Measurements from ENCODE around the gene NAGPA. TPM values are rescaled to one million over a fixed set of nuclear protein-coding genes. Genes with fewer than 3 reads are reported as not detected.
"Not testable (repeated sequence)": the region's sequence is repeated elsewhere in the genome, so short reads cannot be mapped to it uniquely, and the experiment has no call there.

Gene NAGPA
- polyA plus RNA-seq, 4 donors: 13.2 to 26.8 (median 21.5) TPM

GRCh38 chr16:5054876-5055865, 21.4 kb upstream of the NAGPA start:
- WGBS, 3 donors: 79 to 90% (median 82%) methylated on average over 16 of the region's 16 CpGs

GRCh38 chr16:5046914-5047313, 13.2 kb upstream of the NAGPA start:
- no peaks in the 10 kb centered on the region for H3K9me3 ChIP-seq (ENCODE audit: control insufficient read depth in 2 of 2, insufficient read depth in 1 of 2, low read depth in 1 of 2, low read length in 1 of 2)
- no peak overlapping the region for H3K27ac ChIP-seq (ENCODE audit: low read depth in 1 of 3, low read length in 2 of 3)
- H3K27me3 ChIP-seq (ENCODE audit: control insufficient read depth in 3 of 3, insufficient read depth in 3 of 3, low read length in 3 of 3): no peaks in the 10 kb centered on the region
- H3K4me1 ChIP-seq (ENCODE audit: control insufficient read depth in 3 of 3, insufficient read depth in 2 of 3, low read depth in 1 of 3, low read length in 2 of 3): no peaks in the 10 kb centered on the region
- 63 to 88% (median 78%) methylated on average over 2 of the region's 2 CpGs for WGBS, 3 donors
- FAIRE-seq: no peak
- no peak overlapping the region for H3K4me3 ChIP-seq (ENCODE audit: low read depth in 1 of 3, low read length in 3 of 3)
- H3K36me3 ChIP-seq (ENCODE audit: control insufficient read depth in 3 of 3, insufficient read depth in 2 of 3, low read depth in 1 of 3, low read length in 3 of 3): no peaks in the 10 kb centered on the region
- DNase-seq: no peak

More at GRCh38 chr16:5054876-5055865, 21.4 kb upstream of the NAGPA start:
- Histone ChIP-seq H3K4me1 (ENCODE audit: control insufficient read depth in 3 of 3, insufficient read depth in 2 of 3, low read depth in 1 of 3, low read length in 2 of 3) (no peaks in the 10 kb centered on the region), H3K4me3 (ENCODE audit: low read depth in 1 of 3, low read length in 3 of 3) (no peak overlapping the region), H3K27me3 (ENCODE audit: control insufficient read depth in 3 of 3, insufficient read depth in 3 of 3, low read length in 3 of 3) (no peaks in the 10 kb centered on the region), H3K36me3 (ENCODE audit: control insufficient read depth in 3 of 3, insufficient read depth in 2 of 3, low read depth in 1 of 3, low read length in 3 of 3) (no peaks in the 10 kb centered on the region), H3K9me3 (ENCODE audit: control insufficient read depth in 2 of 2, insufficient read depth in 1 of 2, low read depth in 1 of 2, low read length in 1 of 2) (no peaks in the 10 kb centered on the region), H3K27ac (ENCODE audit: low read depth in 1 of 3, low read length in 2 of 3) (no peak overlapping the region)
- DNase-seq: no peak
- FAIRE-seq: no peak

DNA sequence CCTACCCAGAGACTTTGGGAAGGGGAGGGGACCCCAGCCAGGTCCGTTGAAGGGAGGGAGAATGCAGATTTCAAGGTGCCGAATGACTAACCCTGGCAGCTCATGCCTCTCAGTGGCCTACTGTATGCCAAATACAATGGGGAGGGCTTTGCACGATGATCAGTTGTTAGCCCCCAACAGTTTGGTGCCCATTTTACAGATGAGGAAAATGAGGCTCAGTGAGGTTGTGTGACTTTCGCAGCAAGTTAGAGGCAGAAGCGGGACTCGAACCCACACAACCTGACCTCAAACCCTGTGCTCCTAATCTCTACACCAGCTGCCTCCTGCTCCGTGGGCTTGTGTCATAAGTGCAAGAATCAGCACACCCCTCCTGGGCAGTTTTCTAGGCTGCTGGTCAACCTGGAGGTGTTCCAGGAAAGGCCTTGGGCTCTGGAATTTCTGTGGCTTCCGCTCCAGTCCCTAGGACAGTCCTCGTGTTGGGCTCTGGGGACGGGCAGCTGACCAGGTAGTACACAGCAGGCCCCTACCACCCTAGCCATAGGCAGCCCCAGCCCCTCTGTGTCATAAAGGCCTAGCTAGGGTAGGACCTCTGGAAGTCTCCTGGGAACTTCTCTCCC, 11.9 kb upstream of the NAGPA start:
- no peaks in the 10 kb centered on the region for H3K27me3 ChIP-seq (ENCODE audit: control insufficient read depth in 3 of 3, insufficient read depth in 3 of 3, low read length in 3 of 3)
- H3K27ac ChIP-seq (ENCODE audit: low read depth in 1 of 3, low read length in 2 of 3): no peak overlapping the region
- no peaks in the 10 kb centered on the region for H3K36me3 ChIP-seq (ENCODE audit: control insufficient read depth in 3 of 3, insufficient read depth in 2 of 3, low read depth in 1 of 3, low read length in 3 of 3)

GRCh38 chr16:5044581-5044980, 10.8 kb upstream of the NAGPA start:
- FAIRE-seq; H3K36me3 ChIP-seq (ENCODE audit: control insufficient read depth in 3 of 3, insufficient read depth in 2 of 3, low read depth in 1 of 3, low read length in 3 of 3); H3K4me1 ChIP-seq (ENCODE audit: control insufficient read depth in 3 of 3, insufficient read depth in 2 of 3, low read depth in 1 of 3, low read length in 2 of 3); DNase-seq; H3K4me3 ChIP-seq (ENCODE audit: low read depth in 1 of 3, low read length in 3 of 3); H3K9me3 ChIP-seq (ENCODE audit: control insufficient read depth in 2 of 2, insufficient read depth in 1 of 2, low read depth in 1 of 2, low read length in 1 of 2); H3K27ac ChIP-seq (ENCODE audit: low read depth in 1 of 3, low read length in 2 of 3); H3K27me3 ChIP-seq (ENCODE audit: control insufficient read depth in 3 of 3, insufficient read depth in 3 of 3, low read length in 3 of 3): not testable (repeated sequence)
- WGBS, 3 donors: 92 to 93% (median 93%) methylated on average over 11 of the region's 11 CpGs

More for the DNA sequence above, 11.9 kb upstream of the NAGPA start:
- H3K4me1 ChIP-seq (ENCODE audit: control insufficient read depth in 3 of 3, insufficient read depth in 2 of 3, low read depth in 1 of 3, low read length in 2 of 3): peaks cover 0 to 7% (median 0%) of the 10 kb centered on the region in 3 donors
- FAIRE-seq (no peak), DNase-seq (no peak)
- no peak overlapping the region for H3K4me3 ChIP-seq (ENCODE audit: low read depth in 1 of 3, low read length in 3 of 3)
- no peaks in the 10 kb centered on the region for H3K9me3 ChIP-seq (ENCODE audit: control insufficient read depth in 2 of 2, insufficient read depth in 1 of 2, low read depth in 1 of 2, low read length in 1 of 2)
- 87 to 90% (median 89%) methylated on average over 10 of the region's 10 CpGs for WGBS, 3 donors

DNA sequence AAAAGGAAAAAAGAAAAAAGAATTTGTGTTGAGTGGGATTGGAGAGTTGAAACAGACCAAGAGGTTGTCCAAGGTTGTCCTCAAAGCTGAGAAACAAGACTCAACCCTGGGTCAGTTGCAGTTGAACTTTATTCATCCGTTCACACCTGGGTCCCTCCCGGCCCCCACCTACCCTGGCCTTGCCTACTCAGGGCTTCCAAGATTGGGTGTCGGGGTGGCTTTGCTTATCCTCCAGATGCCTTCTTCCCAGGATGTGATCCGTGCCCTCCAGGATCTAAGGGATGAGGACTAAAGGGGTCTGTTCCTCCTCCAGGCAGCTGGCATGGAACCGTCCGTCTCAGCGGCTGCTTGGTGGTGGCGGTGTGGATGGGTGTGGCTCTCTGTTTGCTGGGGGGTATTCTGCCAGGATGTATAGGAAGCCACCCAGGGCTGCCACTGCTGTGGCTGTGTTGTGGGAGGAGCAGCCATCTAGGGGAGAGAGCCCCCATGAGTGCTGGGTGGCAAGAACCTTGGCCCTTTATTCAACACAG, 10.3 kb upstream of the NAGPA start:
- no peak for DNase-seq
- Histone ChIP-seq H3K4me3 (ENCODE audit: low read depth in 1 of 3, low read length in 3 of 3) (no peak overlapping the region), H3K36me3 (ENCODE audit: control insufficient read depth in 3 of 3, insufficient read depth in 2 of 3, low read depth in 1 of 3, low read length in 3 of 3) (no peaks in the 10 kb centered on the region), H3K9me3 (ENCODE audit: control insufficient read depth in 2 of 2, insufficient read depth in 1 of 2, low read depth in 1 of 2, low read length in 1 of 2) (no peaks in the 10 kb centered on the region), H3K4me1 (ENCODE audit: control insufficient read depth in 3 of 3, insufficient read depth in 2 of 3, low read depth in 1 of 3, low read length in 2 of 3) (peaks cover 0 to 8% (median 0%) of the 10 kb centered on the region in 3 donors), H3K27me3 (ENCODE audit: control insufficient read depth in 3 of 3, insufficient read depth in 3 of 3, low read length in 3 of 3) (no peaks in the 10 kb centered on the region), H3K27ac (ENCODE audit: low read depth in 1 of 3, low read length in 2 of 3) (no peak overlapping the region)
- FAIRE-seq: no peak
- WGBS, 3 donors: 90 to 95% (median 93%) methylated on average over 8 of the region's 8 CpGs

- Histone ChIP-seq H3K27me3 (ENCODE audit: control insufficient read depth in 3 of 3, insufficient read depth in 3 of 3, low read length in 3 of 3) (no peaks in the 10 kb centered on the region), H3K36me3 (ENCODE audit: control insufficient read depth in 3 of 3, insufficient read depth in 2 of 3, low read depth in 1 of 3, low read length in 3 of 3) (no peaks in the 10 kb centered on the region), H3K4me1 (ENCODE audit: control insufficient read depth in 3 of 3, insufficient read depth in 2 of 3, low read depth in 1 of 3, low read length in 2 of 3) (peaks cover 0 to 8% (median 0%) of the 10 kb centered on the region in 3 donors), H3K27ac (ENCODE audit: low read depth in 1 of 3, low read length in 2 of 3) (no peak overlapping the region), H3K9me3 (ENCODE audit: control insufficient read depth in 2 of 2, insufficient read depth in 1 of 2, low read depth in 1 of 2, low read length in 1 of 2) (no peaks in the 10 kb centered on the region), H3K4me3 (ENCODE audit: low read depth in 1 of 3, low read length in 3 of 3) (no peak overlapping the region)
- WGBS, 3 donors: 70 to 77% (median 75%) methylated on average over 14 of the region's 14 CpGs
- FAIRE-seq (no peak), DNase-seq (no peak)
These were observed 8.9 kb upstream of the NAGPA start for GRCh38 chr16:5042574-5043171.

DNA sequence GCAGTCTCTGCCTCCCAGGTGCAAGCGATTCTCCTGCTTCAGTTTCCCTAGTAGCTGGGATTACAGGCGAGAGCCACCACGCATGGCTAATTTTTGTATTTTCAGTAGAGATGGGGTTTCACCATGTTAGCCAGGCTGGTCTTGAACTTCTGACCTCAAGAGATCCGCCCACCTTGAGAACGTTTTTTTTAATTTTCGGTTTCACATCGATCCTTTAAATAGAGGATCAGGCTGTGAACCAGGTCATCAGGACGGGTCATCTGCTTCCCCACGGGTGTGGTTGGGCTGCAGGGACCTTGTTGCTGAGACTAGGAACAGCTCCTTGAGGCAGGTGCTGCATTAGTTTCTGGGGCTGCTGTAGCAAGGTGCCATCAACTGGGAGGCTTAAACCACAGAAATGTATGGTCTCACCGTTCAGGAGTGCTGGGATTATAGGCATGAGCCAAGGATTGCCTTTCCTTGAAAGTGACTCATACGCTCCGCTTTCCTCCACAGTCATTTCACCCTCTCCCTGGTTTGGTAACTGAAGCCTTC, 7.9 kb upstream of the NAGPA start:
- no peak for DNase-seq
- FAIRE-seq: no peak
- H3K27ac ChIP-seq (ENCODE audit: low read depth in 1 of 3, low read length in 2 of 3): no peak overlapping the region
- H3K4me1 ChIP-seq (ENCODE audit: control insufficient read depth in 3 of 3, insufficient read depth in 2 of 3, low read depth in 1 of 3, low read length in 2 of 3): peaks cover 0 to 11% (median 0%) of the 10 kb centered on the region in 3 donors
- H3K27me3 ChIP-seq (ENCODE audit: control insufficient read depth in 3 of 3, insufficient read depth in 3 of 3, low read length in 3 of 3): no peaks in the 10 kb centered on the region
- H3K4me3 ChIP-seq (ENCODE audit: low read depth in 1 of 3, low read length in 3 of 3): no peak overlapping the region
- WGBS, 3 donors: 43 to 67% (median 56%) methylated on average over 12 of the region's 12 CpGs
- no peaks in the 10 kb centered on the region for H3K9me3 ChIP-seq (ENCODE audit: control insufficient read depth in 2 of 2, insufficient read depth in 1 of 2, low read depth in 1 of 2, low read length in 1 of 2)
- H3K36me3 ChIP-seq (ENCODE audit: control insufficient read depth in 3 of 3, insufficient read depth in 2 of 3, low read depth in 1 of 3, low read length in 3 of 3): no peaks in the 10 kb centered on the region

GRCh38 chr16:5040451-5040850, 6.7 kb upstream of the NAGPA start:
- DNase-seq (peak in 1 of 2 donors; percentile 57), FAIRE-seq (no peak)
- WGBS, 3 donors: 22 to 50% (median 42%) methylated on average over 7 of the region's 7 CpGs

More at GRCh38 chr16:5040451-5040850, 6.7 kb upstream of the NAGPA start:
- H3K27ac ChIP-seq (ENCODE audit: low read depth in 1 of 3, low read length in 2 of 3): peak overlapping the region in 1 of 3 donors; percentile 0
- peaks cover 0 to 23% (median 0%) of the 10 kb centered on the region in 3 donors for H3K4me1 ChIP-seq (ENCODE audit: control insufficient read depth in 3 of 3, insufficient read depth in 2 of 3, low read depth in 1 of 3, low read length in 2 of 3)
- no peaks in the 10 kb centered on the region for H3K27me3 ChIP-seq (ENCODE audit: control insufficient read depth in 3 of 3, insufficient read depth in 3 of 3, low read length in 3 of 3)
- H3K36me3 ChIP-seq (ENCODE audit: control insufficient read depth in 3 of 3, insufficient read depth in 2 of 3, low read depth in 1 of 3, low read length in 3 of 3): no peaks in the 10 kb centered on the region
- no peaks in the 10 kb centered on the region for H3K9me3 ChIP-seq (ENCODE audit: control insufficient read depth in 2 of 2, insufficient read depth in 1 of 2, low read depth in 1 of 2, low read length in 1 of 2)
- no peak overlapping the region for H3K4me3 ChIP-seq (ENCODE audit: low read depth in 1 of 3, low read length in 3 of 3)

All from small intestine (tissue), 7 donors.